Tibial nerve (tissue), 4 donors: ENCODE measurements around the gene GABRG2.

Source experiments
- EP300 ChIP-seq, 2 donors: sonication (generic); formaldehyde crosslinking; IDR thresholded peaks; one replicate each; pipeline ENCODE4 v1.6.1; 2017; ENCODE audit warnings: antibody characterized with exemption in 2 of 2, mild to moderate bottlenecking in 1 of 2
- POLR2A ChIP-seq, 2 donors: fragments of 450-650 bp; IDR thresholded peaks; one replicate each; pipeline ENCODE4 v1.6.1; 2017; ENCODE audit warnings: antibody characterized with exemption in 2 of 2, mild to moderate bottlenecking in 2 of 2, moderate library complexity in 2 of 2
- TF ChIP-seq, protein P1 (sequence below), 5 experiments: fragments of 200-600 bp in 3 of 5; fragments of 450-650 bp in 2 of 5; sonication (generic) in 3 of 5; IDR thresholded peaks; one replicate each; pipeline ENCODE4 v1.5.1; 2016 to 2019; ENCODE audit warnings: antibody characterized with exemption in 5 of 5, mild to moderate bottlenecking in 3 of 5, moderate library complexity in 2 of 5

DNA sequence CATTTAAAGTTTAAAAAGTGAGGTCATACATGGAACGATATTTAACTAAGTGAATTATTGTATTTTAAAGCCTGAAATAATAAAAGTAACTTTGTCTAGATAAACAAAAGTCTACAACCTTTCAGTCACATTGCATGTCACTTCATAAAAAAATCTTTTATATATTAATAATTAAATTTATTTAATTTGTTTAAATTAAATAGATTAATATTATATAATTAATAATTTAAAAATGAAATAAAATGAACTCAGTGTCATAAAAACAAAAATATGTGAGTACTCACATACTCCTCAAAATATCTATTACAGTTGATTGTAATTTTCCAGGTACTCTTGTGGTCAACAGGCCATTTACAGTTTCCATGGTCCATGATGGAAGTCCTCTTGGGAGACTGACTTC is 11.2 kb downstream of the GABRG2 start:
- TF ChIP-seq, protein P1, sequence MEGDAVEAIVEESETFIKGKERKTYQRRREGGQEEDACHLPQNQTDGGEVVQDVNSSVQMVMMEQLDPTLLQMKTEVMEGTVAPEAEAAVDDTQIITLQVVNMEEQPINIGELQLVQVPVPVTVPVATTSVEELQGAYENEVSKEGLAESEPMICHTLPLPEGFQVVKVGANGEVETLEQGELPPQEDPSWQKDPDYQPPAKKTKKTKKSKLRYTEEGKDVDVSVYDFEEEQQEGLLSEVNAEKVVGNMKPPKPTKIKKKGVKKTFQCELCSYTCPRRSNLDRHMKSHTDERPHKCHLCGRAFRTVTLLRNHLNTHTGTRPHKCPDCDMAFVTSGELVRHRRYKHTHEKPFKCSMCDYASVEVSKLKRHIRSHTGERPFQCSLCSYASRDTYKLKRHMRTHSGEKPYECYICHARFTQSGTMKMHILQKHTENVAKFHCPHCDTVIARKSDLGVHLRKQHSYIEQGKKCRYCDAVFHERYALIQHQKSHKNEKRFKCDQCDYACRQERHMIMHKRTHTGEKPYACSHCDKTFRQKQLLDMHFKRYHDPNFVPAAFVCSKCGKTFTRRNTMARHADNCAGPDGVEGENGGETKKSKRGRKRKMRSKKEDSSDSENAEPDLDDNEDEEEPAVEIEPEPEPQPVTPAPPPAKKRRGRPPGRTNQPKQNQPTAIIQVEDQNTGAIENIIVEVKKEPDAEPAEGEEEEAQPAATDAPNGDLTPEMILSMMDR (IDR thresholded peaks at IDR 0.05), result no peak
- TF ChIP-seq EP300 (IDR thresholded peaks at IDR 0.05) (no peak), POLR2A (IDR thresholded peaks at IDR 0.05) (no peak)
